Measurements from ENCODE around the gene TREML4. TPM values are rescaled to one million over a fixed set of nuclear protein-coding genes. Genes with fewer than 3 reads are reported as not detected.

The TREML4 gene
- total RNA-seq, 6 experiments from 2014 or later, result 0.10 to 0.12 TPM; not detected in 4

- no peak for ATAC-seq
- H3K27ac ChIP-seq, result no peak overlapping the region
Observed at GRCh38 chr6:41257369-41258195, 29.4 kb downstream of the TREML4 start.

DNA sequence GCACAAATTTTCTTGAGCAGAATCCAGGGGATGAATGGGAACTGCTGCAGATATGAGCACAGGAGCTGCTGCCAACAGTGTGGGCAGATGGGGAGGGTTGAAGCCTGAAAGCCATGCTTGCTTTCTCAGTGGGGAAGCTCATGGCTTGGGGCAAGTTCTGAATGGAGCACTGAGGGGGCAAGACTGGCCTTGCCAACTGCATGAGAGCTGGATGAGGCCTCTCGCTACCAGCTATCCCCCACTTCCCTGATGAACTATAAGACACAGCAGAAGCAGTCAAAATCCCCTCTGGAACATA lies 30.0 kb downstream of the TREML4 start:
- DNase-seq (no peak), ATAC-seq (no peak)
- no CpG with 5 or more reads among the region's 1 CpG for WGBS (ENCODE audit: insufficient coverage, low coverage, low lambda C conversion rate, missing lambda C conversion rate)
- Histone ChIP-seq H3K27ac (no peak overlapping the region), H3K4me3 (no peak overlapping the region), H3K36me3 (no peaks in the 10 kb centered on the region), H3K4me1 (no peaks in the 10 kb centered on the region), H3K27me3 (no peaks in the 10 kb centered on the region), H3K9me3 (no peaks in the 10 kb centered on the region)
- TF ChIP-seq CTCF (IDR thresholded peaks at IDR 0.05) (no peak), POLR2A (IDR thresholded peaks at IDR 0.05) (no peak)
- intact Hi-C loops (cut with DNase I), result no loop called here

More at GRCh38 chr6:41257369-41258195, 29.4 kb downstream of the TREML4 start:
- DNase-seq, result no peak
- TF ChIP-seq POLR2A (IDR thresholded peaks at IDR 0.05) (no peak), CTCF (IDR thresholded peaks at IDR 0.05) (no peak)
- Histone ChIP-seq H3K4me3 (no peak overlapping the region), H3K4me1 (no peaks in the 10 kb centered on the region), H3K36me3 (no peaks in the 10 kb centered on the region), H3K9me3 (no peaks in the 10 kb centered on the region), H3K27me3 (no peaks in the 10 kb centered on the region)
- WGBS (ENCODE audit: insufficient coverage, low coverage, low lambda C conversion rate, missing lambda C conversion rate), result 95% methylated on average over 1 of the region's 2 CpGs
- intact Hi-C loops (cut with DNase I), result no loop called here

GRCh38 chr6:41262401-41262800 lies 34.3 kb downstream of the TREML4 start:
- ATAC-seq (no peak), DNase-seq (no peak)
- WGBS (ENCODE audit: insufficient coverage, low coverage, low lambda C conversion rate, missing lambda C conversion rate), result 46% methylated on average over 2 of the region's 2 CpGs
- TF ChIP-seq POLR2A (IDR thresholded peaks at IDR 0.05) (no peak), CTCF (IDR thresholded peaks at IDR 0.05) (no peak)
- intact Hi-C loops (cut with DNase I), result no loop called here
- Histone ChIP-seq H3K27ac (no peak overlapping the region), H3K36me3 (no peaks in the 10 kb centered on the region), H3K27me3 (no peaks in the 10 kb centered on the region), H3K4me1 (no peaks in the 10 kb centered on the region), H3K4me3 (no peak overlapping the region), H3K9me3 (no peaks in the 10 kb centered on the region)

DNA sequence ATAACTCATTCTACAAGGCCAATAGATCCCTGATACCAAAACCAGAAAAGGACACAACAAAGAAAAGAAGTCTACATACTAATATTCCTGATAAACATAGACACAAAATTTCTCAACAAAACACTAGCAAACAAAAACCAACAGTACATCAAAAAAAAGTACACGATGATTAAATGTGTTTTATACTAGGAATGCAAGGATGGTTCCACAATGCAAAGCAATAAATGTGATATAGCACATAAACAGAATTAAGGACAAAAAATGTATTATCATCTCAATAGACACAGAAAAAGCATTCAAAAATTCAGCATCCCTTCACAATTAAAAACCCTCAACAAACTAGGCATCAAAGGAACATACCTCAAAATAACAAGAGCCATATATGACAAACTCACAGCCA lies 35.1 kb downstream of the TREML4 start:
- no peak for TF ChIP-seq POLR2A (IDR thresholded peaks at IDR 0.05)
- TF ChIP-seq CTCF (IDR thresholded peaks at IDR 0.05), result no peak

More for the DNA sequence above, 35.1 kb downstream of the TREML4 start:
- H3K4me1 ChIP-seq, result no peaks in the 10 kb centered on the region
- WGBS (ENCODE audit: insufficient coverage, low coverage, low lambda C conversion rate, missing lambda C conversion rate), result 71% methylated on average over 1 of the region's 1 CpG
- no peak for ATAC-seq
- H3K27me3 ChIP-seq, result no peaks in the 10 kb centered on the region
- intact Hi-C loops (cut with DNase I), result no loop called here
- H3K9me3 ChIP-seq, result no peaks in the 10 kb centered on the region
- no peaks in the 10 kb centered on the region for H3K36me3 ChIP-seq
- DNase-seq, result no peak
- no peak overlapping the region for H3K4me3 ChIP-seq
- no peak overlapping the region for H3K27ac ChIP-seq
